KMS-11 (cell line): ENCODE data around the gene MTCP1.

Experiments used
- H2AFZ ChIP-seq: fragments of 200-600 bp; sonication (generic); 2 replicates; pipeline ENCODE4 v1.6.1; 2016; ENCODE audit warnings: antibody characterized with exemption, mixed run types, low read depth
- H3K27ac ChIP-seq: fragments of 200-600 bp; sonication (generic); 2 replicates; pipeline ENCODE4 v1.6.1; 2016; ENCODE audit warnings: mild to moderate bottlenecking, mixed run types
- H3K27me3 ChIP-seq: fragments of 200-600 bp; sonication (generic); 2 replicates; pipeline ENCODE4 v1.6.1; 2017; ENCODE audit warnings: mild to moderate bottlenecking, low read depth, mixed run types, moderate library complexity; ENCODE audit not compliant: insufficient read depth
- H3K36me3 ChIP-seq: fragments of 200-600 bp; sonication (generic); 2 replicates; pipeline ENCODE4 v1.6.1; 2017; ENCODE audit warnings: mild to moderate bottlenecking, mixed run types; ENCODE audit not compliant: insufficient read depth
- H3K4me1 ChIP-seq: fragments of 200-600 bp; sonication (generic); 2 replicates; pipeline ENCODE4 v1.6.1; 2016; ENCODE audit warnings: mild to moderate bottlenecking, low read depth, mixed run types; ENCODE audit not compliant: poor library complexity, severe bottlenecking
- H3K4me2 ChIP-seq: fragments of 200-600 bp; sonication (generic); 2 replicates; pipeline ENCODE4 v1.7.0; 2016; ENCODE audit warnings: mild to moderate bottlenecking, mixed run types
- H3K4me3 ChIP-seq: fragments of 200-600 bp; sonication (generic); IDR thresholded peaks from 2 replicates; pipeline ENCODE4 v1.6.1; 2017; ENCODE audit warnings: low read depth, low read length, mixed read lengths; ENCODE audit not compliant: insufficient read depth
- H3K79me2 ChIP-seq: fragments of 200-600 bp; sonication (generic); 2 replicates; pipeline ENCODE4 v1.6.1; 2016; ENCODE audit warnings: low read depth, mixed run types; ENCODE audit not compliant: insufficient read depth
- H3K9ac ChIP-seq: fragments of 200-600 bp; sonication (generic); 2 replicates; pipeline ENCODE4 v1.6.1; 2016; ENCODE audit warnings: mild to moderate bottlenecking, mixed run types
- H4K20me1 ChIP-seq: fragments of 200-600 bp; sonication (generic); 2 replicates; pipeline ENCODE4 v1.6.1; 2016; ENCODE audit warnings: mild to moderate bottlenecking, mixed run types; ENCODE audit not compliant: insufficient read depth
- TF ChIP-seq, protein P1 (sequence below): fragments of 200-600 bp; sonication (generic); conservative IDR thresholded peaks from 2 replicates; pipeline ENCODE4 v1.6.1; 2017; ENCODE audit warnings: low read depth, mild to moderate bottlenecking, antibody characterized with exemption, low read length, moderate library complexity, mixed read lengths

The MTCP1 gene

DNA sequence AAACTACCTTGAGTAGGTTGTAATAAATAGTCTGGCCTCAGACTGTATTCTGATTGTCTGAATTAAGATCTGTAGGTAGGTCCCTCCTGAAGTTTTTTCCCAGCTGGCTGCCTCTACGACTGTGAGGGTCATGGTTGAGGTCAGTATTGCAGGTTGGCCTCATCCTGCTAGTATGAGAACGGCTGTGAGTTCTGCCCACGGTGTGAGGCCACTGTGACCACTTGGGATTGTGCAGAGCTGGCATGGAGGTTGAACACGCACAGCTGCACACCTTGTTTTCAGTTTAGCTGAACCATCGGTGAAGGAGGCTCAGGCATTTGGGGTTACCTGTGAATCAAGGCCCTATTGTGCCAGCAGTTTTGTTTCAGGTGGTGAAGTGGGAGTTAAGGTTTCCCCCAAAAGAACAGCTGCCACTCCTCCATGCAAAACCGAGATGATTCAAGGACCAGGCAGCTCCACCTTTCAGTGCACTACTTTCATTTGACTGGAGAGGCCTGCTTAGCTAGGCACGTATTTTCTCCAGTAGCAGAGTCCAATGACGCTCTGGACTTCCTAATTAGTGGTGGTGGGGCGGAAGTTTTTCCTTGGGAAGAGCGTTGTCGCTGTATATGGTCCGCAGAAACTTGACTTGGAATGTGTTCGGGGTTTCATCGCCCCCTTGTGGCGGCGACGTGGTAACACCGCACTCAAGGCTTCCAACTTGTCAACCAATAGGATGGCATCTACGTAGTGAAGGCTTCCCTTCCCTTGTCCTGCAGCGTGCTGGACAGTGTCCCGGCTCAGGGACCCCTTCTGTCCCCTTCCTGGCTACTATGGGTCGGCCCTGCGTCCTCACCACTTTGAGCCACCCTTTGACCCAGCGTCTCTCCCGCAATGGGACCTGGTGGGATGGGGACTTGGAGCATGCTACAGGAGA lies 13.8 kb downstream of the MTCP1 start:
- no peak overlapping the region for H3K27ac ChIP-seq

DNA sequence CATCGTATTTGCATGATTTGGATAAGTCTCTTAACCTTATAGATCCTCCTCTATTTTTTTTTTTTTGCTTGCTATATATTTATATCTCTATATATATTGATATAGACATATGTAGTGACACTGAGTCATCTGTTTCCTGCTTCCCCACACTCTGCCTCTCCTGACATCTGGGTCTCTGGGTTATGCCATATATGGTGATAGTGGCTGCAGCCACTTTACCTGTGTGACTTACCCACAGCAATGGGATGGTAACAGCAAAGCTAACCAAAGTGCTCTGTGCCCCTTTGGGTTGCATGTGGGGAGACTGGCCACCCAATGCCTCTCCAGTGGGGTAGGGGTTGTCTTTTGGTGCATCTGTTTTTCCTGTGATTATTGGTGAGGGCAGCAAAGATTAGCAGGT lies 14.5 kb downstream of the MTCP1 start:
- Histone ChIP-seq H3K4me2 (no peak overlapping the region), H4K20me1 (no peaks in the 10 kb centered on the region), H3K79me2 (no peaks in the 10 kb centered on the region), H3K9ac (no peak overlapping the region), H3K36me3 (no peaks in the 10 kb centered on the region), H2AFZ (no peak overlapping the region), H3K4me1 (no peaks in the 10 kb centered on the region), H3K4me3 (no peak overlapping the region), H3K27me3 (no peaks in the 10 kb centered on the region), H3K27ac (no peak overlapping the region)
- TF ChIP-seq, protein P1, sequence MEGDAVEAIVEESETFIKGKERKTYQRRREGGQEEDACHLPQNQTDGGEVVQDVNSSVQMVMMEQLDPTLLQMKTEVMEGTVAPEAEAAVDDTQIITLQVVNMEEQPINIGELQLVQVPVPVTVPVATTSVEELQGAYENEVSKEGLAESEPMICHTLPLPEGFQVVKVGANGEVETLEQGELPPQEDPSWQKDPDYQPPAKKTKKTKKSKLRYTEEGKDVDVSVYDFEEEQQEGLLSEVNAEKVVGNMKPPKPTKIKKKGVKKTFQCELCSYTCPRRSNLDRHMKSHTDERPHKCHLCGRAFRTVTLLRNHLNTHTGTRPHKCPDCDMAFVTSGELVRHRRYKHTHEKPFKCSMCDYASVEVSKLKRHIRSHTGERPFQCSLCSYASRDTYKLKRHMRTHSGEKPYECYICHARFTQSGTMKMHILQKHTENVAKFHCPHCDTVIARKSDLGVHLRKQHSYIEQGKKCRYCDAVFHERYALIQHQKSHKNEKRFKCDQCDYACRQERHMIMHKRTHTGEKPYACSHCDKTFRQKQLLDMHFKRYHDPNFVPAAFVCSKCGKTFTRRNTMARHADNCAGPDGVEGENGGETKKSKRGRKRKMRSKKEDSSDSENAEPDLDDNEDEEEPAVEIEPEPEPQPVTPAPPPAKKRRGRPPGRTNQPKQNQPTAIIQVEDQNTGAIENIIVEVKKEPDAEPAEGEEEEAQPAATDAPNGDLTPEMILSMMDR, result no peak

More for the DNA sequence above, 13.8 kb downstream of the MTCP1 start:
- Histone ChIP-seq H3K4me1 (no peaks in the 10 kb centered on the region), H3K36me3 (no peaks in the 10 kb centered on the region), H3K27me3 (no peaks in the 10 kb centered on the region), H2AFZ (no peak overlapping the region; the same call in 1 of the 2 replicates), H3K4me2 (no peak overlapping the region), H3K9ac (no peak overlapping the region), H4K20me1 (no peaks in the 10 kb centered on the region), H3K4me3 (no peak overlapping the region), H3K79me2 (no peaks in the 10 kb centered on the region)
- TF ChIP-seq, protein P1, result peak; percentile 76

DNA sequence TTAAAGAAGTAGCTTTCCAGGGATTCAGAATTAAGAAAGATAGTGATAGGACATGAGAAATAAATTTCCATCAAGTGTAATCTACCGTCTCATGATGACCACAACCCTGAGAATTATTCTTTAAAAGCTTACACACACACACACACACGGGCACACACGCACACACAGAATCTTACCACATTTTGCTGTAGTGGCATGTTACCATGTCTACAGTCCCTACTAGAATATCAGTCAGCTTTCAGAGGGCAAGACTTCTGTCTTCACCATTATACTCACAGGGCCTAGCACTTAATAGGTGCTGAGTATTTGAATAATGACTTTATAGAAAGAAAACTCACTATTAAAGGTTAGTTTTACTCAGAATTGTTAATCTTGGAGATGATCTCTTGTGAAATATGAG lies 15.4 kb downstream of the MTCP1 start:
- Histone ChIP-seq H3K27me3 (no peaks in the 10 kb centered on the region), H3K27ac (no peak overlapping the region), H3K4me1 (no peaks in the 10 kb centered on the region), H3K4me3 (no peak overlapping the region), H3K9ac (no peak overlapping the region), H3K4me2 (no peak overlapping the region), H2AFZ (no peak overlapping the region), H4K20me1 (no peaks in the 10 kb centered on the region), H3K36me3 (no peaks in the 10 kb centered on the region), H3K79me2 (no peaks in the 10 kb centered on the region)
- TF ChIP-seq, protein P1, result no peak

DNA sequence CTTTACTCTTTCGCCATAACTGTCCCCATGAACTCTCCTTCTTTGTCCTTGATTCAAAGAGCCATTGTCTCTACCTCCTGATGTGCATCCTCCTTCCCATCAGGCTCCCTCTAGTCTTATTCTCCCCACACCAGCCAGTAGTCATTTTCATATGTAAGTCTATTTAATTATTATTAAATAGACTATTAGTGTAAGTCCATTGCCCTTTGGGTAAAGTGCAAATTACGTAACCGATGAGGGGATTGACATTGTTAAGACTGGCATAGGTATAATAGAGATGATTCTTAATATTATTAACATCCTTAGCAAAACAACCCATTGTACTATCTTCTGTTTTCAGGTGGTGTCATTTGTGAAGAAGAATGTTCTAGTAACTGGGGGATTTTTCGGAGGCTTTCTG lies 16.7 kb downstream of the MTCP1 start:
- Histone ChIP-seq H3K9ac (no peak overlapping the region), H3K4me2 (no peak overlapping the region), H3K27ac (no peak overlapping the region), H3K36me3 (no peaks in the 10 kb centered on the region), H2AFZ (no peak overlapping the region), H4K20me1 (no peaks in the 10 kb centered on the region), H3K4me1 (no peaks in the 10 kb centered on the region), H3K4me3 (no peak overlapping the region), H3K27me3 (no peaks in the 10 kb centered on the region), H3K79me2 (no peaks in the 10 kb centered on the region)
- TF ChIP-seq, protein P1, result no peak
